ENCODE data around the gene BICRA. TPM values are rescaled to one million over a fixed set of nuclear protein-coding genes. Genes with fewer than 3 reads are reported as not detected.

Gene BICRA
- total and polyA plus RNA-seq, 12 donors, result 1.8 to 24.6 (median 9.0) TPM

DNA sequence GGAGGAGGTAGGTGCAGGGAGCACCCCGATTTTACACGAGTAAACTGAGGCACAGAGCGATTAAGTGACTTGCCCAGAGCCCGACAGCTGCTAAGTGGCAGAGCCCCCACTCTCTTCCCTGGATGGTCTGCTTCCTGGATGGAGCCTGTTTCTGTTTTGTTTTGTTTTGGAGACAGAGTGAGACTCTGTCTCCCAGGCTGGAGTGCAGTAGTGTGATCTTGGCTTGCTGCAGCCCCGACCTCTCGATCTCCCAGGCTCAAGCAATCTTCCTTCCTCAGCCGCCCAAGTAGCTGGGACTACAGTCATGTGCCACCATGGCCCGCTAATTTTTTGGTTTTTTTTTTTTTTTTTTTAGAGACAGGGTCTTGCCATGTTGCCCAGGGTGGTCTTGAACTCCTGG is 17.3 kb downstream of the BICRA start:
- intact Hi-C loops (cut with DNase I), result no loop called here
- H3K36me3 ChIP-seq (replicated peaks in 1 of 2), result no peaks in the 10 kb centered on the region
- no peaks in the 10 kb centered on the region for H3K9me3 ChIP-seq (replicated peaks in 1 of 3)
- TF ChIP-seq POLR2A (IDR thresholded peaks at IDR 0.05), result no peak
- TF ChIP-seq, protein P1, sequence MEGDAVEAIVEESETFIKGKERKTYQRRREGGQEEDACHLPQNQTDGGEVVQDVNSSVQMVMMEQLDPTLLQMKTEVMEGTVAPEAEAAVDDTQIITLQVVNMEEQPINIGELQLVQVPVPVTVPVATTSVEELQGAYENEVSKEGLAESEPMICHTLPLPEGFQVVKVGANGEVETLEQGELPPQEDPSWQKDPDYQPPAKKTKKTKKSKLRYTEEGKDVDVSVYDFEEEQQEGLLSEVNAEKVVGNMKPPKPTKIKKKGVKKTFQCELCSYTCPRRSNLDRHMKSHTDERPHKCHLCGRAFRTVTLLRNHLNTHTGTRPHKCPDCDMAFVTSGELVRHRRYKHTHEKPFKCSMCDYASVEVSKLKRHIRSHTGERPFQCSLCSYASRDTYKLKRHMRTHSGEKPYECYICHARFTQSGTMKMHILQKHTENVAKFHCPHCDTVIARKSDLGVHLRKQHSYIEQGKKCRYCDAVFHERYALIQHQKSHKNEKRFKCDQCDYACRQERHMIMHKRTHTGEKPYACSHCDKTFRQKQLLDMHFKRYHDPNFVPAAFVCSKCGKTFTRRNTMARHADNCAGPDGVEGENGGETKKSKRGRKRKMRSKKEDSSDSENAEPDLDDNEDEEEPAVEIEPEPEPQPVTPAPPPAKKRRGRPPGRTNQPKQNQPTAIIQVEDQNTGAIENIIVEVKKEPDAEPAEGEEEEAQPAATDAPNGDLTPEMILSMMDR (IDR thresholded peaks at IDR 0.05), result no peak
- no peak for DNase-seq
- H3K4me1 ChIP-seq (replicated peaks in 1 of 2), result peaks cover 9 to 23% of the 10 kb centered on the region in 2 donors
- 71 to 76% (median 74%) methylated on average over 8 of the region's 8 CpGs for WGBS, 4 donors
- H3K27me3 ChIP-seq, result no peaks in the 10 kb centered on the region
- H3K27ac ChIP-seq, result peak overlapping the region in 2 of 5 donors; percentile 3 to 44
- no peak overlapping the region for H3K4me3 ChIP-seq

DNA sequence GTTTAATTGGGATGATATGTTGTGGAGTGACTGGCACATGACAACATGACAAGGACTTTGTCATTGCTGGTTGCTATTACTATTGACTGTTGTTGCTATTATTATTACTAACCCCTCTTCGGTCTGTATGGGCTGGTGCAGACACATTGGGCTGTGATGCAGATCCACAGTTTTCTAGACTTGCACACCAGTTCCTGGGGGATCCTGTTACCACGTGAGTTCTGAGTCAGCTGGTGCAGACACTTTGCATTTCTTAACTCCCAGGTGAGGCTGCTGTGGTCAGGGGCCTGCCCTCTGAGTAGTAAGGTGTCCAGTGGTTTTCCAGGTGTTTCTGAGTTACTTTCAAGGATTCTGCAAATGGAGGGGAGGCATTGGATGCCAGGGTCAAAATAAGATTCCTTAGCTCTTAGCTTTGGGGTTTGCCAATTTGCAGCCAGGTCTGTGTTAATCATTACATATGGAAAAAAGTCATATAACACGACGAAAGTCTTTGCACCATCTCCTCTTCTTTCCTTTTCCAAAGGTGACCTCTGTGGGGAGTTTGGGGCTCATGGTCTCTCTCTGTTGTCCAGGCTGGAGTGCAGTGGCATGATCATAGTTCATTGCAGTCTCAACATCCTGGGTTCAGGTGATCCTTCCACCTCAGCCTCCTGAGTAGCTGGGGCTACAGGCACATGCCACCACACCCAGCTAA is 19.3 kb downstream of the BICRA start:
- Histone ChIP-seq H3K27me3 (no peaks in the 10 kb centered on the region), H3K27ac (no peak overlapping the region), H3K36me3 (replicated peaks in 1 of 2) (no peaks in the 10 kb centered on the region), H3K9me3 (replicated peaks in 1 of 3) (no peaks in the 10 kb centered on the region), H3K4me1 (replicated peaks in 1 of 2) (peaks cover 8 to 22% of the 10 kb centered on the region in 2 donors), H3K4me3 (no peak overlapping the region)
- intact Hi-C loops (cut with DNase I), result no loop called here
- TF ChIP-seq, protein P1 (IDR thresholded peaks at IDR 0.05), result no peak
- TF ChIP-seq POLR2A (IDR thresholded peaks at IDR 0.05), result no peak
- WGBS, 4 donors, result 70 to 86% (median 83%) methylated on average over 4 of the region's 4 CpGs
- no peak for DNase-seq

DNA sequence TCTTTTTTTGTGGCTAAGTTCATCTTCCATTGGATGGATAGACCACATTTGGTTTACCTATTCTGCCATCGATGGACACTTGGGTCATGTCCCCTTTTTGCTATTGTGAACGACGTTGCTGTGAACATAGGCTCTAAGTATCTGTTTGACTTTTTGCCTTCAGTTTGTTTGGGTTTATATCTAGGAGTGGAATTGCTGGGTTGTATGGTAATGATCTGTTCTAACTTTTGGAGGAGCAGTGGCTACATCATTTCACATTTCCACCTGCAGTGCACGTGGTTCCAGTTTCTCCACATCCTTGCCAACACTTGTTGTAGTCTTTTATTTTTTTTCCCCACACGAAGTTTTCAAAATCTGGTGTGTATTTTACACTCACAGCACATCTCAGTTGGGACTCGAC is 21.7 kb downstream of the BICRA start:
- intact Hi-C loops (cut with DNase I), result no loop called here
- no peaks in the 10 kb centered on the region for H3K36me3 ChIP-seq (replicated peaks in 1 of 2)
- TF ChIP-seq, protein P1 (IDR thresholded peaks at IDR 0.05), result no peak
- TF ChIP-seq POLR2A (IDR thresholded peaks at IDR 0.05), result no peak
- no peak overlapping the region for H3K27ac ChIP-seq
- WGBS, 4 donors, result 94 to 96% (median 96%) methylated on average over 6 of the region's 6 CpGs
- peaks cover 0 to 12% of the 10 kb centered on the region in 2 donors for H3K4me1 ChIP-seq (replicated peaks in 1 of 2)
- no peaks in the 10 kb centered on the region for H3K9me3 ChIP-seq (replicated peaks in 1 of 3)
- no peak for DNase-seq
- H3K4me3 ChIP-seq, result no peak overlapping the region
- no peaks in the 10 kb centered on the region for H3K27me3 ChIP-seq

DNA sequence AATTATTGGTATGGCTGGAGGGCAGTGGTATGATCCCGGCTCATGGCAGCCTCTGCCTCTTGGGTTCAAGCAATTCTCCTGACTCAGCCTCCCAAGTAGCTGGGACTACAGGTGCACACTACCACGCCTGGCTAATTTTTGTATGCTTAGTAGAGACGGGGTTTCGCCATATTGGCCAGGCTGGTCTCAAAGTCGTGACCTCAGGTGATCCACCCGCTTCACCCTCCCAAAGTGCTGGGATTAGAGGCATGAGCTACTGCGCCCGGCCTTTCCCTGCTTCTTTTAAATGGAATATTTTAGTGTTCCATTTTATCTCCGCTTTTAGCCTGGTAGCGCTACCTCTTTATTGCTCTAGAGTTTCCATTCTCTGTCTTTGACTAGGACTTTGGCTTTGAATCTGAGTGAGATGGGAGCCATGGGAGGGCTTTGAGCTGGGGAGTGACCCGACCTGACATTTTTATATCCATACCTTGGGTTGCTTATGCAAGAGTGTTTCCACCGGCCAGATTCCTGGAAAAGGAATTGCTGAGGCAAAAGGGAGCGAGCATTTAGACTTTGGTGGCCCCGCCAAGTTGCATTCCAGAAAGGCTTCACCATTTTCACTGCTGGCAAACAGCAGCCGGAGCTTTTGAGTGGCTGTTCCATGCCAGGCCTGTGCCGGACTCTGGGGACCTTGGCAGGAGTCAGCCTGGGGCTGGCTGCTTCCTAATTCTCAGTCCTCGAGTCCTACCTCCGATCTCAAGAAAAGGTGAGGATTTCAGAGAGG is 22.9 kb downstream of the BICRA start:
- no peaks in the 10 kb centered on the region for H3K36me3 ChIP-seq (replicated peaks in 1 of 2)
- no peak overlapping the region for H3K4me3 ChIP-seq
- H3K27ac ChIP-seq, result no peak overlapping the region
- H3K4me1 ChIP-seq (replicated peaks in 1 of 2), result peaks cover 0 to 6% of the 10 kb centered on the region in 2 donors
- H3K9me3 ChIP-seq (replicated peaks in 1 of 3), result no peaks in the 10 kb centered on the region
- H3K27me3 ChIP-seq, result no peaks in the 10 kb centered on the region
- intact Hi-C loops (cut with DNase I), result no loop called here
- no peak for DNase-seq
- TF ChIP-seq, protein P1 (IDR thresholded peaks at IDR 0.05), result no peak
- no peak for TF ChIP-seq POLR2A (IDR thresholded peaks at IDR 0.05)
- WGBS, 4 donors, result 90 to 94% (median 94%) methylated on average over 17 to 18 of the region's 18 CpGs

Data from adrenal gland (tissue), 12 donors.